GM18505 (cell line): ENCODE measurements around the gene IDE.
A peak's percentile ranks its signal among the peaks of the same experiment; 100 is the strongest.
"Not testable (repeated sequence)": the region's sequence is repeated elsewhere in the genome, so short reads cannot be mapped to it uniquely, and the experiment has no call there.

Source experiments
- ATAC-seq: cut with Tn5 transposase; IDR thresholded peaks from one replicate; pipeline ENCODE4 v1.9.1; 2021; ENCODE audit not compliant: unreplicated experiment
- POLR2A ChIP-seq: IDR thresholded peaks from 4 replicates; pipeline ENCODE4 v1.6.1; 2011; ENCODE audit warnings: borderline replicate concordance; ENCODE audit not compliant: insufficient read depth, insufficient read length; ENCODE audit errors: extremely low read depth

Gene IDE

GRCh38 chr10:92573798-92574547, at the start of gene IDE:
IDE (minus strand) TSS chr10:92574093; CDS start chr10:92574019, 74 bp downstream.
- peak; percentile 73 for ATAC-seq
- TF ChIP-seq POLR2A = peak; percentile 84

DNA sequence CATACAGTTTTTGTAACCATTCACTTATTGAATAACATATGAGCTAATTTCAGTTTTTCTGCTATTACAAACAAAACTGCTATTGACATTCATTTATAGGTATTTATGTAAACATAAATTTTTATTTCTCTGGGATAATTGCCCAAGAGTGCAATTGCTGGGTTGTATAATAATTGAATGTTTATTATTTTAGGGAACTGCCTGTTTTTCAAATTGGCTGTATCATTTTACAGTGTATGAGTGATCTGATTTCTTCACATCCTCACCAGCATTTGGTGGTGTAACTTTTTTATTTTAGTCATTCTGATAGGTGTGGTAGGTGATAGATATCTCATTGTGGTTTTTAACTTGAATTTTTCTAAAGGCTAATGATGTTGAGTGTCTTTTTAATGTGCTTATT, 45.5 kb upstream of the IDE start:
- no peak for ATAC-seq
- TF ChIP-seq POLR2A = no peak

DNA sequence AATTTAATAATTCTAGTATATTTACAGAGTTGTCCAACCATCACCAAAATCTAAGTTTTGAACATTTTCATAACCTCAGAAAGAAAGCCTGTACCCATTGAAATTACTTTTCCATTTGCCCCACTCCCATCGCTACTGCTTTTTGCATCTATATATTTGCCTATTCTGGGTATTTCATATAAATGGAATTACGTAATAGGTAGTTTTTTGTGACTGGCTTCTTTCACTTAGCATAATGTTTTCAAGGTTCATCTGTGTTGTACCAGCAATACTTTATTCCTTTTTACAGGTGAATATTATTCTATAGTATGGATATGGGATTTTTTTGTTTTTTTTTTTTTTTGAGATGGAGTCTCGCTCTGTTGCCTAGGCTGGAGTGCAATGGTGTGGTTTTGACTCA, 41.6 kb upstream of the IDE start:
- no peak for TF ChIP-seq POLR2A
- no peak for ATAC-seq

DNA sequence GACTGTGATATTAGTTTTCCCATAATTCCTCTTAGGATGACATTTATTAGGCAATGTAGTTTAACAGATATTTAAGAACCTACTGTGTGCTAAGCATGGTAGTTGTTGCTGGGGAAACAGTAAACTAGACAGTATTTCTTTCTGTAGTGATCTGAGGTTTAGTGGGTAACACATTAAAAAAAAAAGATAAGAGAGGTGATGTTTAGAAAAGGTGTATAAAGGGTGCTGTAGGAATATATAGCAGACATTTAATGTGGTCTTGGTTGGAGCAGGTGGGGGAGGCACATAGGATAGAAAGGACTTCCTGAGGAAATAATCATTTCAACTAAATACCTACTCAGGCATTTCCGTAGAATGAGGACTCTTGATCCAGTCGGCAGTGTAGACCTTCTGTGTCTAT, 30.9 kb upstream of the IDE start:
- no peak for TF ChIP-seq POLR2A
- no peak for ATAC-seq

DNA sequence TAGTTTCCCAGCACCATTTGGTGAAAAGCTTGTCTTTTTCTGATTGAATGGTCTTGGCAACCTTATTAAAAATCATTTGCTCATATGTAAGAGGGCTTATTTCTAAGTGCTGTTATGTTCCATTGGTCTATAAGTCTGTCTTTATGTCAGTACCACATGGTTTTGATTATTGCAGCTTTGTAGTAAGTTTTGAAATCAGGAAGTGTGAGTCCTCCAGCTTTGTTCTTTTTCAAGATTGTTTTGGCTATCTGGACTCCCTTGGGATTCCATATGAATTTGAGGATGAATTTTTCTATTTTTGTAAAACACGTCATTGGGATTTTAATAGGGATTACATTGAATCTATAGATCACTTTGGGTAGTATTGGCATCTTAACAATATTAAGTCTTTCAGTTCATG, 24.4 kb upstream of the IDE start:
- no peak for TF ChIP-seq POLR2A
- ATAC-seq = no peak

DNA sequence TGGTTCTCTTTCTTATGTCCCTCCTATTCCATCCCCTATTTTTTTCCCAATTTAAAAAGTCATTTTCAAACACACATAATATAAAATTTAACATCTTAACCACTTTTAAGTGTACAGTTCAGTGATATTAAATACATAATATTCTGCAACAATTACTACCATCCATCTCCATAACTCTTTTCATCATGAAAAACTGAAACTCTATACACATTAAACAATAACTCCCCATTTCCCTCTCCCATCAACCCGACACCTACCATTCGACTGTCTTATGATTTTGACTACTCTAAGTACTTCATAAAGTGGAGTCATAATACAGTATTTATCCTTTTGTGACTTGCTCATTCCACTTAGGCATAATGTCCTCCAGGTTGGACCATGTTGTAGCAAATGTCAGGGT, 21.6 kb upstream of the IDE start:
- TF ChIP-seq POLR2A = no peak

GRCh38 chr10:92593619-92594588, 20.0 kb upstream of the IDE start:
- no peak for TF ChIP-seq POLR2A
- no peak for ATAC-seq

More for the DNA sequence above, 21.6 kb upstream of the IDE start:
- ATAC-seq = no peak

GRCh38 chr10:92592761-92593618, 19.1 kb upstream of the IDE start, which contains the start of gene KIF11:
KIF11 (plus strand) TSS chr10:92593130; CDS start chr10:92593376, 246 bp downstream.
- ATAC-seq = peak; percentile 63
- TF ChIP-seq POLR2A = peak; percentile 97

DNA sequence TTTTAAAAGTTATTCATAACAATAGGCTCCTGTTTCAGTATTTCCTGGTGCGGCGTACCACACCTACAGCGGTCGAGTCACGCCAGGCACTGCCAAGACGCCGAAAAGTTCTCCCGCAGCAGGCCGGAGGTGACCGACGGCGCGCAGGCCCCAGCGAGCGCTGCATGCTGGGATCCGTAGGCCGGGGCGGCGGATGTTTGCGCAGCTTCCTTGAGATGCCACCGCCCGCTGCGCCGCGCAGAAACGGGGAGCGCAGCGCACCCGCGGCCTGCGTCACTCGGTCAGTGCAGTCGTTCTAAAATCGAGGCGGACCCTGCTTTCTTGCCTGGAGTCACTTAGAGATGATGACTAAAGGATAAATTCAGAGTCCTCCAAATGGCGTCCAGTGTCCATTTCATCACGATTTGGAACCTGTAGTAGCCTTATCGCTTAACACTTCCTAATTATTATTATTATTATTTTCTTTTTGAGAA, 17.7 kb upstream of the IDE start:
- ATAC-seq = peak; percentile 75
- peak; percentile 94 for TF ChIP-seq POLR2A

GRCh38 chr10:92590623-92591549, 17.0 kb upstream of the IDE start:
- no peak for TF ChIP-seq POLR2A
- ATAC-seq = peak; percentile 6

- ATAC-seq = not testable (repeated sequence)
Observed at GRCh38 chr10:92582347-92582746, 8.5 kb upstream of the IDE start.

- ATAC-seq = no peak
- no peak for TF ChIP-seq POLR2A
Observed at GRCh38 chr10:92575961-92576360, 2.1 kb upstream of the IDE start.
